ENCODE data around the gene NOL6.

- TF ChIP-seq CTCF (IDR thresholded peaks at IDR 0.05 in 4 of 5, conservative IDR thresholded peaks at IDR 0.05 in 1 of 5), result peak in 1 of 5 experiments; percentile 3
- TF ChIP-seq POLR2A (IDR thresholded peaks at IDR 0.05), result no peak
These were observed 25.7 kb downstream of the NOL6 start for GRCh38 chr9:33447799-33448553.
